Right cardiac atrium (tissue), 5 donors: ENCODE measurements around the gene PML. TPM values are rescaled to one million over a fixed set of nuclear protein-coding genes. Genes with fewer than 3 reads are reported as not detected.
"Not testable (repeated sequence)": the region's sequence is repeated elsewhere in the genome, so short reads cannot be mapped to it uniquely, and the experiment has no call there.

Experiments used
- ATAC-seq, 2 donors: fragments of 200-7000 bp; cut with Tn5 transposase; one replicate each; pipeline versions ENCODE4 v1.8.0 to v1.9.1; 2020; ENCODE audit warnings: moderate library complexity in 2 of 2, mild to moderate bottlenecking in 1 of 2
- DNase-seq, 3 donors: peaks; one replicate each; pipeline ENCODE4 v3.0.0-alpha.2; 2020
- H3K27ac ChIP-seq: one replicate; pipeline ENCODE4 v1.5.1; 2013; ENCODE audit warnings: mild to moderate bottlenecking, low read length, control low read depth, moderate library complexity
- H3K27me3 ChIP-seq: one replicate; pipeline ENCODE4 v1.6.1; 2013; ENCODE audit not compliant: control insufficient read depth, insufficient read depth
- H3K4me1 ChIP-seq: one replicate; pipeline ENCODE4 v1.6.1; 2013; ENCODE audit warnings: low read length; ENCODE audit not compliant: control insufficient read depth, insufficient read depth
- H3K4me3 ChIP-seq: one replicate; pipeline ENCODE4 v1.5.1; 2013; ENCODE audit warnings: low read length, control low read depth
- H3K9me3 ChIP-seq: one replicate; pipeline ENCODE4 v1.6.1; 2013; ENCODE audit warnings: low read length; ENCODE audit not compliant: control insufficient read depth
- WGBS: extraction: QIAGEN DNeasy Blood & Tissue Kit; methylation state at CpG from one replicate; pipeline ENCODE4 v1.1.7; 2013; 5-methylcytosine and 5-hydroxymethylcytosine counted together
- intact Hi-C, 4 donors: fragments of 100-400 bp; cut with DNase I; formaldehyde crosslinking; loops; one replicate each; pipeline versions ENCODE4 v1.11.0 to v1.14.0; 2022 to 2023
- polyA plus RNA-seq: library from polyadenylated mRNA; stranded (reverse); fragments of 200-250 nt; gene quantifications from one replicate; pipeline ENCODE4 v1.2.3, GENCODE V29; 2013
- total RNA-seq, 4 donors: library from RNA; stranded (reverse); fragmentation: NEBNext Ultra II Directional; extraction: Animal tissue kit (Norgen Biotek cat#: 25700); gene quantifications; one replicate each; pipeline ENCODE4 v1.2.1, GENCODE V29; 2021
- donor health status: healthy with polysubstance abuse.
- donor health status: DM: no; HTN: yes; CAD: no.
- donor health status: DM: no; HTN: no; CAD: no.
- donor health status: DM: no; HTN: yes; CAD: no; lungs with severe emphysema.
- donor health status: DM: yes; HTN: yes; CAD: no.

The PML gene
- total and polyA plus RNA-seq, 5 donors: 18.1 to 35.4 (median 24.0) TPM

- peak in 1 of 3 donors; percentile 65 for DNase-seq
- not testable (repeated sequence) for H3K9me3 ChIP-seq, H3K4me3 ChIP-seq, H3K27ac ChIP-seq, H3K4me1 ChIP-seq, H3K27me3 ChIP-seq, ATAC-seq
- WGBS: 92% methylated on average over 42 of the region's 42 CpGs
- intact Hi-C loops: loop anchor here in 2 of 4 donors (5.0 to 10.0 kb wide), 3 partner anchors 72 to 272 kb away; no protein-coding TSS in a partner anchor
Measured at GRCh38 chr15:74052271-74053260, 58.0 kb downstream of the PML start.

GRCh38 chr15:74053517-74053916, 59.0 kb downstream of the PML start:
- Histone ChIP-seq H3K27me3 (no peaks in the 10 kb centered on the region), H3K4me1 (no peaks in the 10 kb centered on the region), H3K4me3 (no peak overlapping the region), H3K9me3 (no peaks in the 10 kb centered on the region), H3K27ac (no peak overlapping the region)
- WGBS: 84% methylated on average over 15 of the region's 15 CpGs
- ATAC-seq (no peak), DNase-seq (peak in 1 of 3 donors; percentile 28)
- intact Hi-C loops: loop anchor here in 2 of 4 donors (5.0 to 10.0 kb wide), 3 partner anchors 71 to 271 kb away; no protein-coding TSS in a partner anchor

GRCh38 chr15:74053941-74054529, 59.5 kb downstream of the PML start:
- H3K4me3 ChIP-seq: no peak overlapping the region
- DNase-seq: peak; percentile 80 to 91 (median 89)
- no peaks in the 10 kb centered on the region for H3K4me1 ChIP-seq
- intact Hi-C loops: loop anchor here in 2 of 4 donors (5.0 to 10.0 kb wide), 3 partner anchors 71 to 271 kb away; no protein-coding TSS in a partner anchor
- 13% methylated on average over 17 of the region's 17 CpGs for WGBS
- H3K27ac ChIP-seq: no peak overlapping the region
- peak; percentile 82 to 85 for ATAC-seq
- H3K27me3 ChIP-seq: no peaks in the 10 kb centered on the region
- no peaks in the 10 kb centered on the region for H3K9me3 ChIP-seq

- intact Hi-C loops: loop anchor here in 2 of 4 donors (10.0 kb wide), 2 partner anchors 69 to 269 kb away; no protein-coding TSS in a partner anchor
- 91% methylated on average over 2 of the region's 2 CpGs for WGBS
- no peak for ATAC-seq
Measured at GRCh38 chr15:74055804-74056203, 61.3 kb downstream of the PML start.

GRCh38 chr15:74056330-74056729, 61.8 kb downstream of the PML start:
- H3K4me1 ChIP-seq, H3K4me3 ChIP-seq, H3K27me3 ChIP-seq, DNase-seq, H3K27ac ChIP-seq, ATAC-seq, H3K9me3 ChIP-seq: not testable (repeated sequence)
- intact Hi-C loops: loop anchor here in 2 of 4 donors (10.0 kb wide), 2 partner anchors 68 to 268 kb away; no protein-coding TSS in a partner anchor
- WGBS: 96% methylated on average over 5 of the region's 5 CpGs

More at GRCh38 chr15:74055804-74056203, 61.3 kb downstream of the PML start:
- Histone ChIP-seq H3K27me3 (no peaks in the 10 kb centered on the region), H3K4me1 (no peaks in the 10 kb centered on the region), H3K27ac (no peak overlapping the region), H3K4me3 (no peak overlapping the region), H3K9me3 (no peaks in the 10 kb centered on the region)
- no peak for DNase-seq

DNA sequence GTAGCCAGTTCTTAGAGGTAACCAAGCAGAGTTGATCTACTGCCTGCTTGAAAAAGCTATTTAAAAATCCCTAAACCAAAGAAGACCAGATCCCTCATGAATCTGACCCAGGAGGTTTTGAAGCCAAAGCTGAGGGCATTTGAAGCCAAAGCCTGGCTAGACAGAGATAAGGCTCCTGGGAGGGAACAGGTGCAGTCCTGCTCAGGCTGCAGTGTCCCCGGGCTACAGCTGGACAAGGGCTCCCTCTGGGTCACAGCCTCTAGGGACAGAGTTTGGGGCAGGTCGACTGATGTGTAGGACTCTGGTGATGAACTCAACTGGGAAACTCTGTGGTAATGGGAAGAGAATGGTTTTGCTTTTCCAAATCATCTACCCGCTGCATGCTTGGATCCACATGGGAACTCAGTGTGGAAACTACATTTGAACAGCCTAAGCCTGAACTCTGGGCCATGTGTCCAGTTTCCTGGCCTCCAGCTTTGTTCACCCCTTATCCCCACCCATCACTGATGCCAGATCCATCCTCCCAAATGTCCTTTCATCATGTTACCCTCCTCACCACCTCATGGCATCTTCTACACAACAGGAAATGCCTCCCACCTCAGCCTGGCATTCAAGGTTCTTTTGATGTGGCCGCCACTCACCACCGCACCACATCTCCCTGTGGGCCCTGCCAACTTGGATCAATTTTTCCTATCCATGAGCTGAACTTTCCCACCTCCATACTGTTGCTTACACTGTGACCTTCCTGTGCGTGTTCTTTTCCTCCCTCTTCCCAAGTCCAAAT, 64.7 kb downstream of the PML start:
- 81% methylated on average over 6 of the region's 6 CpGs for WGBS
- not testable (repeated sequence) for H3K4me1 ChIP-seq, H3K9me3 ChIP-seq, H3K4me3 ChIP-seq, ATAC-seq, DNase-seq, H3K27ac ChIP-seq, H3K27me3 ChIP-seq
- intact Hi-C loops: loop anchor here in 2 of 4 donors (10.0 kb wide), 2 partner anchors 66 to 266 kb away; no protein-coding TSS in a partner anchor

DNA sequence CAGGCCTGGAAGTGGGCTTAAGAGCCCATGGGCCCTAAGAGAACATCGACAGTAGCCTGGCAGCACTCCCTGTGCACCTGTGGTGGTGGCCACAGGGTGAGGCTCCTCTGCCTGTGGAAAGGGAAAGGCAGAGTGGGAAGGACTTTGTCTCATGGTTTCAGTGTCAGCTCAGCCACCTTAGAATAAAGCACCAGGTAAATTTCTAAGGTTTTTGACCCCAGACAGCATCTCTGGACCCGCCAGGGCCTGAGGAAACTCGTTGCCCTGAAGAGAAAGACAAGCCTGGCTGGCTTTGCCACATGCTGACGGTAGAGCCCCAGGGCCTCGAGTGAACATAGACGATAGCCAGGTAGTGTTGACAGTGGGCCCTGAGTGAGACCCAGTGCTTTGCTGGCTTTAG, 65.7 kb downstream of the PML start:
- ATAC-seq (no peak), DNase-seq (no peak)
- H3K4me1 ChIP-seq: no peaks in the 10 kb centered on the region
- WGBS: 80% methylated on average over 6 of the region's 6 CpGs
- no peaks in the 10 kb centered on the region for H3K9me3 ChIP-seq
- no peak overlapping the region for H3K27ac ChIP-seq
- intact Hi-C loops: no loop called here
- H3K27me3 ChIP-seq: no peaks in the 10 kb centered on the region
- H3K4me3 ChIP-seq: no peak overlapping the region

DNA sequence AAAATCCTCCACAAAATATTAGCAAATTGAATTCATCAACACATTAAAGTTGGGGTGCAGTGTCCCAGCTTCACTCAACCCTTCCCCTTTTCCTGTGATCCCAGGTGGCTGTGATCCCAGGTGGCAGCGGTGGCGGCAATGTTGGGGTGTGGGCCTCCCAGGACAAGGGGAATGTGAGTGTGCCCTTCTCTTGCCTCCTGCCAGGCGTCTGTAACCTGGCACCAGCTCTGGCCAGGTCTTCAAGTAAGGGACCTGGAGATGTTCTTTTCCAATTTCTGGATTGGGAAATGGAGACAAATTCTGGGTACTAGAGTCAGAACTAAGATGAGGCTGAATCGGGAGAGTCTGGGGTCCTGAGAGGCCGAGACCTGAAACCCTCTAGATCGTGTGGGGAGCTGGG, 67.7 kb downstream of the PML start:
- intact Hi-C loops: no loop called here
- Histone ChIP-seq H3K9me3 (no peaks in the 10 kb centered on the region), H3K4me1 (no peaks in the 10 kb centered on the region), H3K4me3 (no peak overlapping the region), H3K27ac (no peak overlapping the region), H3K27me3 (no peaks in the 10 kb centered on the region)
- peak in 1 of 3 donors; percentile 22 for DNase-seq
- WGBS: 94% methylated on average over 6 of the region's 6 CpGs
- no peak for ATAC-seq

- intact Hi-C loops: no loop called here
- no peak for ATAC-seq
- H3K27me3 ChIP-seq: no peaks in the 10 kb centered on the region
- no peaks in the 10 kb centered on the region for H3K4me1 ChIP-seq
- no peaks in the 10 kb centered on the region for H3K9me3 ChIP-seq
- no peak overlapping the region for H3K4me3 ChIP-seq
- H3K27ac ChIP-seq: no peak overlapping the region
- WGBS: 87% methylated on average over 7 of the region's 7 CpGs
- DNase-seq: peak in 1 of 3 donors; percentile 19
Measured at GRCh38 chr15:74062671-74063070, 68.2 kb downstream of the PML start.

- H3K9me3 ChIP-seq, H3K27ac ChIP-seq, H3K4me1 ChIP-seq, intact Hi-C loops, H3K27me3 ChIP-seq, H3K4me3 ChIP-seq: not testable (repeated sequence)
- WGBS: 80% methylated on average over 10 of the region's 17 CpGs
- peak in 1 of 3 donors; percentile 24 for DNase-seq
- peak; percentile 31 to 39 for ATAC-seq
Measured at GRCh38 chr15:74063425-74064146, 69.1 kb downstream of the PML start.
